ENCODE results near the gene PARP8.

DNA sequence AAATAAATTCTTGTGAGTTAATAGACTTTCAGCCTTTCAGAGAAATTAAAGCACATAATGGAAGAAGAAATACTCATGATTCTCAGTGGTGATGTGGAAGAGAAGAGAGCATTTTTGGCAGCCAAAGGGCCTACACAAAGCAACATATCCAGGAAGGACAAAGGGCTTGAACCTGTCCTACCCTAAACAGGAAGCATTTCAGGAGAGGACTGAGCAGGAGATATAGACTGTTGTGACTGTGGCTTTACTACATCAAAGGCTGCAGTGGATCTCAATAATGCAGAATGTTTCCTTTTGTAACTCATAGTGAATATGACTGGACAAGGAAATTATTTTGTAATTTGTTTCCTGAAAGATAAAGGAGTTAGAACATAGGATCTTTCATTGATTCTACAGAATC is 1.3 kb upstream of the PARP8 start:
- TF ChIP-seq, protein P1, sequence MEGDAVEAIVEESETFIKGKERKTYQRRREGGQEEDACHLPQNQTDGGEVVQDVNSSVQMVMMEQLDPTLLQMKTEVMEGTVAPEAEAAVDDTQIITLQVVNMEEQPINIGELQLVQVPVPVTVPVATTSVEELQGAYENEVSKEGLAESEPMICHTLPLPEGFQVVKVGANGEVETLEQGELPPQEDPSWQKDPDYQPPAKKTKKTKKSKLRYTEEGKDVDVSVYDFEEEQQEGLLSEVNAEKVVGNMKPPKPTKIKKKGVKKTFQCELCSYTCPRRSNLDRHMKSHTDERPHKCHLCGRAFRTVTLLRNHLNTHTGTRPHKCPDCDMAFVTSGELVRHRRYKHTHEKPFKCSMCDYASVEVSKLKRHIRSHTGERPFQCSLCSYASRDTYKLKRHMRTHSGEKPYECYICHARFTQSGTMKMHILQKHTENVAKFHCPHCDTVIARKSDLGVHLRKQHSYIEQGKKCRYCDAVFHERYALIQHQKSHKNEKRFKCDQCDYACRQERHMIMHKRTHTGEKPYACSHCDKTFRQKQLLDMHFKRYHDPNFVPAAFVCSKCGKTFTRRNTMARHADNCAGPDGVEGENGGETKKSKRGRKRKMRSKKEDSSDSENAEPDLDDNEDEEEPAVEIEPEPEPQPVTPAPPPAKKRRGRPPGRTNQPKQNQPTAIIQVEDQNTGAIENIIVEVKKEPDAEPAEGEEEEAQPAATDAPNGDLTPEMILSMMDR (IDR thresholded peaks at IDR 0.05), result no peak
- no peak for TF ChIP-seq POLR2AphosphoS5 (IDR thresholded peaks at IDR 0.05; ENCODE audit: insufficient read depth in 1 of 2, low read depth in 1 of 2)
- TF ChIP-seq POLR2A (IDR thresholded peaks at IDR 0.05), result no peak
